ENCODE measurements around the gene EP400.
"Not testable (repeated sequence)": the region's sequence is repeated elsewhere in the genome, so short reads cannot be mapped to it uniquely, and the experiment has no call there.

The EP400 gene

GRCh38 chr12:131948166-131948712 lies 1.5 kb upstream of the EP400 start:
- in situ Hi-C loops (cut with HindIII; ENCODE audit: low sequenced_read_pairs), result no loop called here

GRCh38 chr12:131948713-131949430 lies 870 bp upstream of the EP400 start:
- in situ Hi-C loops (cut with HindIII; ENCODE audit: low sequenced_read_pairs), result not testable (repeated sequence)

- in situ Hi-C loops (cut with HindIII; ENCODE audit: low sequenced_read_pairs), result no loop called here
Measured at GRCh38 chr12:131950182-131950913, 606 bp downstream of the EP400 start.

DNA sequence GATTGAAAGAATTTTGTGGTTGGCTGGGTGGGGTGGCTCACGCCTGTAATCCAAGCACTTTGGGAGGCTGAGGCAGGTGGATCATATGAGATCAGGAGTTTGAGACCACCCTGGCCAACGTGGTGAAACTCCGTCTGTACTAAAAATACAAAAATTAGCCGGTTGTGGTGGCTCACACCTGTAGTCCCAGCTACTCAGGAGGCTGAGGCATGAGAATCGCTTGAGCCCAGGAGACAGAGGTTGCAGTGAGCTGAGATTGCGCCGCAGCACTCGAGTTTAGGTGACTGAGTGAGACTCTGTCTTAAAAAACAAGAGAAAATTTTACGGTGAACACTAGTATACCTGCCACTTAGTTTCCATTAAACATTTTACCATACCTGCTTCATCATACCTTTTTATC lies 4.1 kb downstream of the EP400 start:
- in situ Hi-C loops (cut with HindIII; ENCODE audit: low sequenced_read_pairs), result not testable (repeated sequence)

DNA sequence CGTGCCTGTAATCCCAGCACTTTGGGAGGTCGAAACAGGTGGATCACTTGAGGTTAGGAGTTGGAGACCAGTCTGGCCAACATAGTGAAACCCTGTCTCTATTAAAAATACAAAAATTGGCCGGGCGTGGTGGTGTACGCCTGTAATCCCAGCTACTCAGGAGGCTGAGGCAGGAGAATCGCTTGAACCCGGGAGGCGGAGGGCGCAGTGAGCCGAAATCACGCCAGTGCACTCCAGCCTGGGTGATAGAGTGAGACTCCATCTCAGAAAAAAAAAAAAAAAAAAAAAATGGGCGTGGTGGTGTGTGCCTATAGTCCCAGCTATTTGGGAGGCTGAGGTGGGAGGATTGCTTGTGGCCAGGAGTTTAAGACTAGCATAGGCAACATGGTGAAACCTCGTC lies 4.7 kb downstream of the EP400 start:
- in situ Hi-C loops (cut with HindIII; ENCODE audit: low sequenced_read_pairs), result not testable (repeated sequence)

DNA sequence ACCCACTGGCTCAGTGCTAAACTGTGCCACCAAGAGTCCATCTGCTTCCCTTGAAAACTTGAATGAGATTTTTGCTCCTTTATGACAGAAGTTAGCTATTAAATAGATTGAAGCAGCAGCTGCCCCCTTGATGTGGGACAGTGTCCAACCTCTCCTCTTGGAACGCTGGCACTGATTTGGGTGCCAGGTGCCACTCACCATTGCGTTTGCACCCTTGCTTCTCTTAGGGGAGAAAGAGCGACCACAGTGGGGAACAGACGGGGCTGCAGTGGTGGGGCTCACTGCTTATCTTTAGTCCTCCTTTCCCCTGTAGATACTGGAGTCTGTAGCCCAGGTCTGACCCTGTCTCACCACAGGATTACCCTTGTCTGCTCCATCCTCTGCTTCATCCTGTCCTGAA lies 9.4 kb downstream of the EP400 start:
- in situ Hi-C loops (cut with HindIII; ENCODE audit: low sequenced_read_pairs), result no loop called here

- in situ Hi-C loops (cut with HindIII; ENCODE audit: low sequenced_read_pairs), result no loop called here
Measured at GRCh38 chr12:131959641-131960589, 10.2 kb downstream of the EP400 start.

- in situ Hi-C loops (cut with HindIII; ENCODE audit: low sequenced_read_pairs), result not testable (repeated sequence)
Measured at GRCh38 chr12:131960590-131961325, 11.0 kb downstream of the EP400 start.

DNA sequence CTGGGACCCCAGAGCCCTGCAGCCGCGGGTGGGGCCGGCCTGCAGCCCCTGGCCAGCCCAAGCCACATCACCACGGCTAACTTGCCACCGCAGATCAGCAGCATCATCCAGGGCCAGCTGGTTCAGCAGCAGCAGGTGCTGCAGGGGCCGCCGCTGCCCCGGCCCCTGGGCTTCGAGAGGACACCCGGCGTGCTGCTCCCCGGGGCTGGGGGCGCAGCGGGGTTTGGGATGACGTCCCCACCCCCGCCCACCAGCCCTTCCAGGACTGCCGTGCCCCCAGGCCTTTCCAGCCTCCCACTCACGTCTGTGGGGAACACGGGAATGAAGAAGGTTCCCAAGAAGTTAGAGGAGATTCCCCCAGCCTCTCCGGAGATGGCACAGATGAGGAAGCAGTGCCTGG lies 11.6 kb downstream of the EP400 start:
- in situ Hi-C loops (cut with HindIII; ENCODE audit: low sequenced_read_pairs), result not testable (repeated sequence)

DNA sequence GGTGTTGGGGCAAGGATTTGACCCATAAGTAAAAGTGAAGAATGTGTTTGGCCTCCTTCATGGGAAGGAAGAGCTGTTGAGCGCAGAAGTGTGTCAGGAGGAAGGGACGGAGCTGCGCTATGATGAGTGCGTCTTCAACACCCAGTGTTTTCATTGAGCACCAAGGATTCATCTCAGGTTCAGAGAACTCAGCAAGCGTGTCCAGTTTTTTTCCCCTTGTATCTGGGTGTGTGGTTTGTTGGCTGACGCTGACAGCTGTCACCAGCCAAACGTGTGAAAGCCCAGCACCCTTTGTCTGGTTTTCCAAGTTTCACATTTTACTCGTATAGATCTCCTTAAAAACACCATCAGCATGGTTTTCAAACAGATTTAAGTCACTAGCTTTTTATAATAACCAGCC lies 12.3 kb downstream of the EP400 start:
- in situ Hi-C loops (cut with HindIII; ENCODE audit: low sequenced_read_pairs), result no loop called here

DNA sequence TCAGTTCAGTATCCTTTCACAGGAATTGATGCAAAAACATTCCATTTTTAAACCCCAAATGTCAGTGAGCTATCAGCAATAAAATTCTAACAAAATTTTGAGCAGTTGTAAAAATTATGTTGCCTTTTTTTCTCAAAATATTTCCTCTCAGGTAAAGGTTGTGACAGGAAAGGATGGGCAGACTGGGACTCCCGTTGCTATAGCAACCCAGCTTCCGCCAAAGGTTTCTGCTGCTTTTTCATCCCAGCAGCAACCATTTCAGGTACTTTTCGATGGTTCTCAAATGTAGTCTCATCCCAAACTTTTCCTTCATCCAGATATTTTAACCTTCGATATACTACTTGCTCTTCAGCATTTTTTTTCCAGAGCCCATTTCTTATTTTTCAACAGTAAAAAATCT lies 13.6 kb downstream of the EP400 start:
- in situ Hi-C loops (cut with HindIII; ENCODE audit: low sequenced_read_pairs), result no loop called here

GRCh38 chr12:131965073-131965472 lies 15.3 kb downstream of the EP400 start:
- in situ Hi-C loops (cut with HindIII; ENCODE audit: low sequenced_read_pairs), result no loop called here

DNA sequence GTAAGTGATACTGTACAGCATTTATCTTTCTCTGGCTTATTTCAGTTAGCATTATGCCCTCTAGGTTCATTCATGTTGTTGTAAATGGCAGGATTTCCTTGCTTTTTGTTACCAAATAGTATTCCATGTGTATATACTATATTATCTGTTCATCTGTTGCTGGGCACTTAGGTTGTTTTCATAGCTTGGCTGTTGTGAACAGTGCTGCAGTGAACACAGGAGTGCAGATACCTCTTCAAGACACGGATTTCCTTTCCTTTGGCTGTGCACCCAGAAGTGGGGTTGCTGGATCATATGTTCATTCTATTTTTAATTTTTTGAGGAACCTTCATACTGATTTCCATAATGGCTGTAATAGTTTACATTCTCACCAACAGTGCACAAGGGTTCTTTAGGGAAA lies 21.5 kb downstream of the EP400 start:
- in situ Hi-C loops (cut with HindIII; ENCODE audit: low sequenced_read_pairs), result no loop called here

DNA sequence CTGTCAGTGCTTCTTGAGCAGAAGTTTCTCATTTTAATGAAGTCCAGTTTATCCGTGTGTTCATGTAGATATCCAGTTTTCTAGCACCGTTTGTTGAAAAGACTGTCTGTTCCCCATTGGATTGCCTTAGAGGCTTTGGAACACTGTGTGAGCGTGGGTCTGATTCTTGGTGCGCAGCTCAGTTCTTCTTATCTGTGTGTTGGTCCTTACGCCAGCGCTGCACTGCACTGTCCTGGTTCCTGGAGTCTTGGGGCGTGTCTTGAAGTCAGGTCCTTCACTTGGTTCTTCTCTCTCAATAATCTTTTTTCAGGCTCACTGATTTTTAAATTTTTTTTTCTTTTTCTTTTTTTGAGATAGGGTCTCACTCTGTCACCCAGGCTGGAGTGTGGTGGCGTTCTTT lies 25.5 kb downstream of the EP400 start:
- in situ Hi-C loops (cut with HindIII; ENCODE audit: low sequenced_read_pairs), result no loop called here

DNA sequence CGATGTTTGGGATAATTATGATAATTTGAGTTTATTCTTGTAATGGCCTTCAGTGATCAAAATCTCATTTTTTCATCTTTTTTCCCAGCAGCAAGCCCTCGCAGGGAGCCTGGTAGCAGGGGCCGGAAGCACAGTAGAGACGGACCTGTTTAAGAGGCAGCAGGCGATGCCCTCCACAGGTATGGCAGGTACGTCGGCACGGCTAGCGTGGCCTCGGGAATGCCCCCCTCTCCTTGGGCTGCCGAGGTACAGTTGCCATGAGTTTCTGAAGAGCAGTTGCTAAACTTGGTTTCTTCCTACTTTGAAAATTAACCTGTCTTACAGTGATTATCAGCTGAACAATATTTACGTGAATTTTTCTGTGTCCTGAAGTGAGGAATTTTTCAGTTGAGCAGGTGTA lies 29.9 kb downstream of the EP400 start:
- in situ Hi-C loops (cut with HindIII; ENCODE audit: low sequenced_read_pairs), result no loop called here

DNA sequence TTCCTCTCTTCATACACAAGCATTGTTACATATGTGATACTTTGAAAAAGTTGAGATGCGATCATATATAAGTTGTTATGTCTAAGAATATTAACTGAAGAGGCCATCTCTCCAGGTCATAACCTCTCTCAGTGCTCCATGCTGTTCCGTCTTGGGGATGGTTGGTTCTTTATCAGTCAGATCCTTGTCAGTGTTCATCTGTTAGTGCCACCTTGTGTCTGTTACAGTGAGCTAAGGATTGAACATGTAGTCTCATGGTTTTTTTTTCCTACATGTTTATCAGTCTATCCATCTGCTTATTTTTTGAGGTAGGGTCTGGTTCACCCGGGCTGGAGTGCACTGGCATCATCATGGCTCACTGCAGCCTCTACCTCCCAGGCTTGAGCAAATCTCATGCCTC lies 30.5 kb downstream of the EP400 start:
- in situ Hi-C loops (cut with HindIII; ENCODE audit: low sequenced_read_pairs), result no loop called here

- in situ Hi-C loops (cut with HindIII; ENCODE audit: low sequenced_read_pairs), result no loop called here
Measured at GRCh38 chr12:131981388-131981787, 31.6 kb downstream of the EP400 start.

GRCh38 chr12:131982041-131982440 lies 32.3 kb downstream of the EP400 start:
- in situ Hi-C loops (cut with HindIII; ENCODE audit: low sequenced_read_pairs), result no loop called here

GRCh38 chr12:131983026-131983425 lies 33.3 kb downstream of the EP400 start:
- in situ Hi-C loops (cut with HindIII; ENCODE audit: low sequenced_read_pairs), result no loop called here

DNA sequence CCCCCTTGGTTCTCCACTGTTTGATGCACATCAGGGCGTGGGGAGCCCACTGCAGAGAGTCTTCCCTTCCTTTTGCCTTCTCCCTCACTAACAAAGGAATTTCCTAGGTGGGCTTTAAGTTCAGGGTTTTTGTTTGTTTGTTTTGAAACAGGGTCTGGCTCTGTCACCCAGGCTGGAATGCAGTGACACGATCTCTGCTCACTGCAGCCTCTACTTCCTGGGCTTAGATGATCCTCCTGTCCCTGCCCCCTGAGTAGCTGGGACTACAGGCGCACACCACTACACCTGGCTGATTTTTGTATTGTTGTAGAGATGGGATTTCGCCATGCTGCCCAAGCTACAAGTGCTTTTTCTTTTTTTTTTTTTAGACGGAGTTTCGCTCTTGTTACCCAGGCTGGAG lies 33.8 kb downstream of the EP400 start:
- in situ Hi-C loops (cut with HindIII; ENCODE audit: low sequenced_read_pairs), result no loop called here
